Adrenal gland (tissue), 12 donors: Measurements from ENCODE around the gene GALNT9. TPM values are rescaled to one million over a fixed set of nuclear protein-coding genes. Genes with fewer than 3 reads are reported as not detected.
"Not testable (repeated sequence)": the region's sequence is repeated elsewhere in the genome, so short reads cannot be mapped to it uniquely, and the experiment has no call there.

ENCODE experiments used
- DNase-seq, 7 donors: peaks; one replicate each; pipeline ENCODE4 v3.0.0-alpha.2; 2019 to 2020
- H3K27ac ChIP-seq, 5 donors: fragments of 200-600 bp; sonication (generic) in 4 of 5; 1 replicate in 3 of 5; 2 replicates in 2 of 5; pipeline versions ENCODE4 v1.5.1 to v1.8.0; 2016 to 2020; ENCODE audit warnings: mild to moderate bottlenecking in 1 of 5
- H3K27me3 ChIP-seq: fragments of 200-600 bp; 2 replicates; pipeline ENCODE4 v1.8.0; 2021
- H3K36me3 ChIP-seq, 2 donors: fragments of 200-600 bp; replicated peaks in 1 of 2; 1 replicate in 1 of 2; 2 replicates in 1 of 2; pipeline versions ENCODE4 v1.5.1 to v1.8.0; 2018 to 2022
- H3K4me1 ChIP-seq, 2 donors: fragments of 200-600 bp; replicated peaks in 1 of 2; 1 replicate in 1 of 2; 2 replicates in 1 of 2; pipeline versions ENCODE4 v1.5.1 to v1.8.0; 2018 to 2021
- H3K4me3 ChIP-seq, 4 donors: fragments of 200-600 bp; sonication (generic) in 3 of 4; one replicate each; pipeline ENCODE4 v1.5.1; 2016 to 2018
- H3K9me3 ChIP-seq, 3 donors: fragments of 200-600 bp; sonication (generic) in 1 of 3; replicated peaks in 1 of 3; 1 replicate in 2 of 3; 2 replicates in 1 of 3; pipeline versions ENCODE4 v1.5.1 to v1.8.0; 2016 to 2021
- POLR2A ChIP-seq, 2 donors: fragments of 450-650 bp; IDR thresholded peaks; one replicate each; pipeline ENCODE4 v1.6.1; 2017; ENCODE audit warnings: antibody characterized with exemption in 2 of 2, mild to moderate bottlenecking in 2 of 2, moderate library complexity in 1 of 2
- WGBS, 4 donors: extraction: QIAGEN DNeasy Blood & Tissue Kit in 2 of 4; methylation state at CpG; one replicate each; pipeline versions ENCODE4 v1.1.5 to v1.1.7; 2013 to 2017; 5-methylcytosine and 5-hydroxymethylcytosine counted together
- intact Hi-C, 2 donors: fragments of 100-400 bp; cut with DNase I; formaldehyde crosslinking; loops; one replicate each; pipeline versions ENCODE4 v1.14.1 to v1.15.0; 2022 to 2023
- polyA plus RNA-seq, 3 donors: library from polyadenylated mRNA; stranded (reverse); fragments of 200-250 nt in 2 of 3; fragments of 350-450 nt in 1 of 3; fragmentation: Illumina TruSeq in 1 of 3; extraction: RNeasy Lipid Tissue Mini Kit (QIAGEN cat#74804) in 1 of 3; gene quantifications; one replicate each; pipeline ENCODE4 v1.2.3, GENCODE V29; 2013 to 2014
- total RNA-seq, 9 donors: library from RNA; depleted of rRNA in 4 of 9; stranded (reverse); fragments of >200 nt in 4 of 9; fragments of 120-200 nt in 1 of 9; fragmentation: NEBNext Ultra II Directional in 1 of 9; extraction: Animal tissue kit (Norgen Biotek cat#: 25700) in 1 of 9; gene quantifications; one replicate each; pipeline versions ENCODE4 v1.1.0 to v1.2.4, GENCODE V29; 2013 to 2023
- TF ChIP-seq, protein P1 (sequence below), 6 experiments: fragments of 450-650 bp in 4 of 6; fragments of 200-600 bp in 2 of 6; sonication (generic) in 1 of 6; IDR thresholded peaks; 1 replicate in 5 of 6; 2 replicates in 1 of 6; pipeline versions ENCODE4 v1.5.1 to v1.8.0; 2016 to 2021; ENCODE audit warnings: antibody characterized with exemption in 6 of 6, mild to moderate bottlenecking in 2 of 6, moderate library complexity in 1 of 6
- donor health status: healthy with polysubstance abuse.
- donor health status: Bipolar disorder and iron deficiency.
- donor health status: DM: yes; HTN: yes; CAD: no.
- donor health status: DM: no; HTN: no; CAD: no.
- donor health status: DM: no; HTN: no; CAD: no.
- donor health status: DM: yes; HTN: yes; CAD: no.

GALNT9 gene
- total and polyA plus RNA-seq, 12 donors: 0.44 to 7.8 (median 1.2) TPM; not detected in 1

DNA sequence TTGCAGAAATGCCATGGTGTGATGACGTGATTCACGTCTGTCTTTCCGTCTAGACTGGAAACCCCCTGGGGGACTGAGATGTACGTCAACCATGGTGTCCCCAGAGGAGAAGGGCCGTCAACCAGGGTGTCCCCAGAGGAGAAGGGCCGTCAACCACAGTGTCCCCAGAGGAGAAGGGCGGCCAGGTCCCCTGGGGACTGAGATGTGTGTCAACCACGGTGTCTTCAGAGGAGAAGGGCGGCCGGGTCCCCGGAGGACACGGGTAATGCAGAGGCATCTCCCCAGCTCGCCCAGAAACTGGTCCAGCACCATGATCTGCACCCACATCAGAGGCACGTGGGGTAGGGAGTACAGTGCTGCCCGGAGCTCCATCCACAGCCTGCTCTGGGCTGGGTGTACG is 30.6 kb upstream of the GALNT9 start:
- TF ChIP-seq, protein P1, sequence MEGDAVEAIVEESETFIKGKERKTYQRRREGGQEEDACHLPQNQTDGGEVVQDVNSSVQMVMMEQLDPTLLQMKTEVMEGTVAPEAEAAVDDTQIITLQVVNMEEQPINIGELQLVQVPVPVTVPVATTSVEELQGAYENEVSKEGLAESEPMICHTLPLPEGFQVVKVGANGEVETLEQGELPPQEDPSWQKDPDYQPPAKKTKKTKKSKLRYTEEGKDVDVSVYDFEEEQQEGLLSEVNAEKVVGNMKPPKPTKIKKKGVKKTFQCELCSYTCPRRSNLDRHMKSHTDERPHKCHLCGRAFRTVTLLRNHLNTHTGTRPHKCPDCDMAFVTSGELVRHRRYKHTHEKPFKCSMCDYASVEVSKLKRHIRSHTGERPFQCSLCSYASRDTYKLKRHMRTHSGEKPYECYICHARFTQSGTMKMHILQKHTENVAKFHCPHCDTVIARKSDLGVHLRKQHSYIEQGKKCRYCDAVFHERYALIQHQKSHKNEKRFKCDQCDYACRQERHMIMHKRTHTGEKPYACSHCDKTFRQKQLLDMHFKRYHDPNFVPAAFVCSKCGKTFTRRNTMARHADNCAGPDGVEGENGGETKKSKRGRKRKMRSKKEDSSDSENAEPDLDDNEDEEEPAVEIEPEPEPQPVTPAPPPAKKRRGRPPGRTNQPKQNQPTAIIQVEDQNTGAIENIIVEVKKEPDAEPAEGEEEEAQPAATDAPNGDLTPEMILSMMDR (IDR thresholded peaks at IDR 0.05): no peak
- TF ChIP-seq POLR2A (IDR thresholded peaks at IDR 0.05): no peak
- Histone ChIP-seq H3K36me3 (no peaks in the 10 kb centered on the region), H3K4me1 (no peaks in the 10 kb centered on the region), H3K9me3 (no peaks in the 10 kb centered on the region), H3K27me3 (no peaks in the 10 kb centered on the region), H3K27ac (no peak overlapping the region), H3K4me3 (no peak overlapping the region)
- peak in 1 of 7 donors; percentile 3 for DNase-seq
- intact Hi-C loops: no loop called here
- 72 to 84% (median 77%) methylated on average over 6 to 16 of the region's 16 CpGs for WGBS, 4 donors

DNA sequence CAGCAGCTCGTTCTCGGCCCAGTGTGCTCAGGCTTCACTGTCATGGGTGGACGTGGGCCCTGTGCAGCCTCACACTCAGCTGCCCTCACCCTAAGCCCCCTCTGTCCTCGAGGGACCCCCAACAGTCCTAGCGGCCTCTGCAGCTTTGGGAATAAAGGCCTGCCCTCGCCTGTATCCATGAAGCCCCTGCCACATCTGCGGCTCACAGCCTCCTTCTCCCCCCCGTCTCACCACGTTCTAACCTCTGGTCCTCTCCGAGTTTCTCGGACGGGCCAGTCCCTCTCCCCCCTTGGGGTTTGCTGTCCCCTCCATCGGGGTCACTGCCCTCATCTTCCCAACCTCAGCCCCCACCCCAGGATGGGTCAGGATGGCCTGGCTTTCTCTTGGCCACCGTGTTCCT is 30.2 kb upstream of the GALNT9 start:
- TF ChIP-seq, protein P1 (IDR thresholded peaks at IDR 0.05): no peak
- no peak for TF ChIP-seq POLR2A (IDR thresholded peaks at IDR 0.05)
- DNase-seq: peak in 1 of 7 donors; percentile 8
- Histone ChIP-seq H3K36me3 (no peaks in the 10 kb centered on the region), H3K4me1 (no peaks in the 10 kb centered on the region), H3K27me3 (peaks cover 2% of the 10 kb centered on the region), H3K4me3 (no peak overlapping the region), H3K27ac (no peak overlapping the region), H3K9me3 (no peaks in the 10 kb centered on the region)
- intact Hi-C loops: no loop called here
- WGBS, 4 donors: 84 to 97% (median 85%) methylated on average over 9 to 14 of the region's 14 CpGs

DNA sequence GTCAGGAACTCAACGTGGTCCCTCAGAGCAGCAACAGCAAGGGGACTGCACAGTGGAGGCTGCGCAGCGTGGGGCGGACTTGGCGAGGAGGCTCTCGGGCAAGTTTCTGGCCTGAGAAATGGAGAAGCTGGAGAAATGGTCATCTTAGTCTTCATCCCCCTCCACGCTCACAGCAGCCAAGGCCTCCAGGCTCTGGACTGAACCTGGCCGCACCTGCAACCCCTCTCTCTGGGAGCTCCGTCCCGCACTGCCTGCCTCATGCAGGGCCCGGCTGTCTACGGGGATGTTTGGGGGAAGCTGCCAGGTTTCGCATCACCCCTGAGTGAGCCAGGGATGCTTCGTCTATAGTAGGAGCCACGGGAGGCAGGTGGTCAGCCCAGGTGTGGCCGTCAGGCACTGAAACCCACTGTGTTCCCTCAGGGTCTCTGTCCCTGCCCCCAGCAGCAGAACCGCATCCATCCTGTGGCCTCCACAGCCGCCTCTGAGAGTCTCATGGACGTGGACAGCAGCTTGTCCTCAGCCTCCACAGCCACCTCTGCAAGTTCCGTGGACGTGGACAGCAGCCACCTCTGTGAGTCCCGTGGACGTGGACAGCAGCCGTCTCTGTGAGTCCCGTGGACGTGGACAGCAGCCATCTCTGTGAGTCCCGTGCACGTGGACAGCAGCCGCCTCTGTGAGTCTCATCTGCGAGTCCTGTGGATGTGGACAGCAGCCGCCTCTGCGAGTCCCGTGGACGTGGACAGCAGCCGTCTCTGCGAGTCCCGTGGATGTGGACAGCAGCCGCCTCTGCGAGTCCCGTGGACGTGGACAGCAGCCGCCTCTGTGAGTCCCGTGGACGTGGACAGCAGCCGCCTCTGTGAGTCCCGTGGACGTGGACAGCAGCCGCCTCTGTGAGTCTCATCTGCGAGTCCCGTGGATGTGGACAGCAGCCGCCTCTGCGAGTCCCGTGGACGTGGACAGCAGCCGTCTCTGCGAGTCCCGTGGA is 29.1 kb upstream of the GALNT9 start:
- H3K4me3 ChIP-seq, DNase-seq, H3K9me3 ChIP-seq, H3K36me3 ChIP-seq, intact Hi-C loops, H3K27ac ChIP-seq, H3K4me1 ChIP-seq: not testable (repeated sequence)
- H3K27me3 ChIP-seq: peaks cover 12% of the 10 kb centered on the region
- WGBS, 4 donors: 78 to 90% (median 86%) methylated on average over 11 to 42 of the region's 57 CpGs

DNA sequence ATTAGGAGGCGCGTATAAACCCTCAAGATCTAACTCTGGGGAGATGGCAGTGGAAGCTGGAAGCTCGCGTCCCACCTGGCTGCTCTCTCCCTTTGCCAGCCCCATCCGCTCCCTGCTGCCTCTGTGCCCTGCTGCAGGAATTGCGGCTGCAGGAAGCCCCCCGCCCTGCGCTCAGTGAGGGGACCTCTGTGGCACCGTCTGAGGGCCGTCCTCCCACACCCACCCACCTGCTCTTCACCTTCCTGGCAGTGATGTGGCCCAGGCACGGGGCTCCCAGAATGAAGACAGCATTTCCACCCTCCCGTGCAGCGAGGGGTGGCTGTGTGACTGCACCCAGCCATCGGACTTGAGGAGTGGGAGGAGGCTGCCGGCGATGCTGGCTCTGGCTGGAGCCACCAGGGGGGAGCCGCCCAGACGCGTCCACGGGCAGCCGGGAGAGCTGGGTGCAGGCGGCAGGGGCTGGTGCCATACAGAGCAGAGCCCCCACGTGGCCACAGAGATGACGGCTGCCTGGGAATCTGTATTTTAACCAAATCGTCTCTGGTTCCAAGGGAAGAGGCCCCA is 28.3 kb upstream of the GALNT9 start:
- no peak for DNase-seq
- Histone ChIP-seq H3K9me3 (no peaks in the 10 kb centered on the region), H3K27ac (no peak overlapping the region), H3K27me3 (peaks cover 12% of the 10 kb centered on the region), H3K4me1 (no peaks in the 10 kb centered on the region), H3K36me3 (no peaks in the 10 kb centered on the region), H3K4me3 (no peak overlapping the region)
- intact Hi-C loops: no loop called here
- WGBS, 4 donors: 76 to 88% (median 80%) methylated on average over 5 to 25 of the region's 25 CpGs
- TF ChIP-seq, protein P1 (IDR thresholded peaks at IDR 0.05): no peak
- TF ChIP-seq POLR2A (IDR thresholded peaks at IDR 0.05): no peak
